GM19043 (cell line): ENCODE results near the gene SYN1.

Experiments used
- ATAC-seq: cut with Tn5 transposase; IDR thresholded peaks from one replicate; pipeline ENCODE4 v1.9.1; 2021; ENCODE audit warnings: low read depth; ENCODE audit not compliant: unreplicated experiment

SYN1 gene

GRCh38 chrX:47634871-47635575 is 15.4 kb upstream of the SYN1 start:
- no peak for ATAC-seq

- no peak for ATAC-seq
These were observed 14.3 kb upstream of the SYN1 start for GRCh38 chrX:47633689-47634590.

GRCh38 chrX:47632666-47633065 is 13.0 kb upstream of the SYN1 start:
- ATAC-seq, result no peak

- no peak for ATAC-seq
These were observed 12.0 kb upstream of the SYN1 start for GRCh38 chrX:47631676-47632075.

- ATAC-seq, result no peak
These were observed 10.0 kb upstream of the SYN1 start, which contains the start of gene CFP for GRCh38 chrX:47629419-47630200. TSS of gene CFP (minus strand) at chrX:47629930. CDS start at chrX:47629844, 86 bp downstream.

GRCh38 chrX:47628982-47629381 is 9.3 kb upstream of the SYN1 start:
- ATAC-seq, result no peak

GRCh38 chrX:47625365-47625764 is 5.7 kb upstream of the SYN1 start:
- ATAC-seq, result no peak

GRCh38 chrX:47623540-47624027 is 3.9 kb upstream of the SYN1 start:
- ATAC-seq, result no peak

GRCh38 chrX:47621851-47622250 is 2.2 kb upstream of the SYN1 start:
- no peak for ATAC-seq

- ATAC-seq, result no peak
These were observed 637 bp upstream of the SYN1 start for GRCh38 chrX:47620303-47620685.

- ATAC-seq, result no peak
These were observed 653 bp downstream of the SYN1 start for GRCh38 chrX:47618923-47619485.

- no peak for ATAC-seq
These were observed 5.0 kb downstream of the SYN1 start for GRCh38 chrX:47614618-47615017.

- no peak for ATAC-seq
These were observed 6.6 kb downstream of the SYN1 start for GRCh38 chrX:47613082-47613481.

GRCh38 chrX:47612418-47612817 is 7.2 kb downstream of the SYN1 start:
- ATAC-seq, result no peak

- ATAC-seq, result no peak
These were observed 7.7 kb downstream of the SYN1 start for GRCh38 chrX:47611926-47612325.

GRCh38 chrX:47611489-47611888 is 8.2 kb downstream of the SYN1 start:
- ATAC-seq, result no peak

GRCh38 chrX:47610511-47610910 is 9.1 kb downstream of the SYN1 start:
- no peak for ATAC-seq

- no peak for ATAC-seq
These were observed 11.4 kb downstream of the SYN1 start for GRCh38 chrX:47608130-47608810.

GRCh38 chrX:47607091-47607490 is 12.6 kb downstream of the SYN1 start:
- ATAC-seq, result no peak

GRCh38 chrX:47605024-47605423 is 14.6 kb downstream of the SYN1 start:
- ATAC-seq, result no peak
